Activated CD4-positive, alpha-beta T cell treated with anti-CD3 and anti-CD28 coated beads, Interleukin-2, Interleukin-4, amounts not matched to agents 100 ng/mL and 50 ng/mL, durations not matched to agents 16 hours and 8 hours (primary cell): Measurements from ENCODE around the gene ADCY3.

Experiments
- DNase-seq: peaks from one replicate; pipeline ENCODE4 v3.0.0-alpha.2; 2020; ENCODE audit warnings: low spot score

ADCY3 gene

GRCh38 chr2:24925815-24926214, 5.8 kb upstream of the ADCY3 start:
- DNase-seq, result no peak

GRCh38 chr2:24924732-24925131, 4.7 kb upstream of the ADCY3 start:
- no peak for DNase-seq

- DNase-seq, result no peak
Measured at GRCh38 chr2:24924266-24924665, 4.2 kb upstream of the ADCY3 start.

GRCh38 chr2:24923106-24923505, 3.1 kb upstream of the ADCY3 start:
- DNase-seq, result no peak

- no peak for DNase-seq
Measured at GRCh38 chr2:24922556-24922955, 2.5 kb upstream of the ADCY3 start.

GRCh38 chr2:24920809-24921441, 888 bp upstream of the ADCY3 start:
- peak; percentile 36 for DNase-seq

GRCh38 chr2:24919506-24920097, 435 bp downstream of the ADCY3 start:
- DNase-seq, result no peak

- DNase-seq, result peak; percentile 62
Measured at GRCh38 chr2:24919037-24919505, 966 bp downstream of the ADCY3 start.

GRCh38 chr2:24918326-24919036, 1.6 kb downstream of the ADCY3 start:
- DNase-seq, result no peak

GRCh38 chr2:24917731-24918325, 2.2 kb downstream of the ADCY3 start:
- DNase-seq, result no peak

GRCh38 chr2:24917086-24917485, 3.0 kb downstream of the ADCY3 start:
- peak; percentile 60 for DNase-seq

GRCh38 chr2:24915796-24916195, 4.2 kb downstream of the ADCY3 start:
- no peak for DNase-seq

GRCh38 chr2:24915175-24915574, 4.9 kb downstream of the ADCY3 start:
- DNase-seq, result no peak

GRCh38 chr2:24914713-24915112, 5.3 kb downstream of the ADCY3 start:
- DNase-seq, result no peak

- no peak for DNase-seq
Measured at GRCh38 chr2:24913911-24914310, 6.1 kb downstream of the ADCY3 start.

GRCh38 chr2:24912986-24913385, 7.1 kb downstream of the ADCY3 start:
- DNase-seq, result no peak

- DNase-seq, result no peak
Measured at GRCh38 chr2:24912523-24912922, 7.5 kb downstream of the ADCY3 start.

GRCh38 chr2:24910245-24910644, 9.8 kb downstream of the ADCY3 start:
- no peak for DNase-seq

GRCh38 chr2:24909555-24910177, 10.4 kb downstream of the ADCY3 start:
- no peak for DNase-seq

- no peak for DNase-seq
Measured at GRCh38 chr2:24908461-24908901, 11.6 kb downstream of the ADCY3 start.

- no peak for DNase-seq
Measured at GRCh38 chr2:24907116-24907515, 12.9 kb downstream of the ADCY3 start.

GRCh38 chr2:24906466-24906865, 13.6 kb downstream of the ADCY3 start:
- DNase-seq, result no peak
